OCI-LY7 (cell line): Measurements from ENCODE around the gene CFAP92. TPM values are rescaled to one million over a fixed set of nuclear protein-coding genes. Genes with fewer than 3 reads are reported as not detected.

Source experiments
- BruUV-seq: library from RNA; stranded (reverse); fragments of 400-500 nt; replicated peaks from 2 replicates; lab custom pipeline; 2021; lab: Mats Ljungman, UMichigan
- CTCF ChIA-PET: fragments of 300-600 bp; sonication (Branson Sonifier 250); formaldehyde crosslinking; loops from one replicate; lab custom pipeline; 2022; ENCODE audit warnings: antibody characterized with exemption; ENCODE audit not compliant: unreplicated experiment; lab: Charles Lee
- POLR2A ChIA-PET: fragments of 300-600 bp; sonication (Branson Sonifier 250); formaldehyde crosslinking; loops from one replicate; lab custom pipeline; 2022; ENCODE audit warnings: antibody characterized with exemption; lab: Charles Lee
- DNase-seq: peaks from one replicate; pipeline ENCODE4 v3.0.0-alpha.2; 2015; ENCODE audit warnings: low spot score
- H2AFZ ChIP-seq: fragments of 200-600 bp; sonication (generic), shearing (Covaris generic); 2 replicates; pipeline ENCODE4 v1.6.1; 2014; ENCODE audit warnings: mild to moderate bottlenecking, antibody characterized with exemption, low read length, moderate library complexity
- H3K27ac ChIP-seq: fragments of 200-600 bp; sonication (generic); 2 replicates; pipeline ENCODE4 v1.5.1; 2014; ENCODE audit warnings: mixed run types, low read depth, mild to moderate bottlenecking, moderate library complexity, low read length, inconsistent platforms; ENCODE audit not compliant: poor library complexity, severe bottlenecking
- H3K36me3 ChIP-seq: fragments of 200-600 bp; sonication (generic); 2 replicates; pipeline ENCODE4 v1.6.1; 2014; ENCODE audit warnings: mild to moderate bottlenecking, antibody characterized with exemption, low read length, moderate library complexity, mixed read lengths; ENCODE audit not compliant: insufficient read depth
- H3K4me1 ChIP-seq: fragments of 200-600 bp; sonication (generic); 2 replicates; pipeline ENCODE4 v1.5.1; 2014; ENCODE audit warnings: mild to moderate bottlenecking, low read length; ENCODE audit not compliant: insufficient read depth, poor library complexity, severe bottlenecking
- H3K4me2 ChIP-seq: fragments of 200-600 bp; sonication (generic); 2 replicates; pipeline ENCODE4 v1.6.1; 2014; ENCODE audit warnings: mild to moderate bottlenecking, low read length
- H3K4me3 ChIP-seq: fragments of 200-600 bp; sonication (generic); 2 replicates; pipeline ENCODE4 v1.5.1; 2014; ENCODE audit warnings: mild to moderate bottlenecking, low read depth, low read length; ENCODE audit not compliant: poor library complexity, severe bottlenecking
- H3K79me2 ChIP-seq: fragments of 200-600 bp; sonication (generic); 2 replicates; pipeline ENCODE4 v1.6.1; 2016; ENCODE audit warnings: low read depth, mild to moderate bottlenecking, low read length, moderate library complexity, mixed read lengths; ENCODE audit not compliant: insufficient read depth
- H3K9me2 ChIP-seq: fragments of 200-600 bp; sonication (generic); 2 replicates; pipeline ENCODE4 v1.6.1; 2016; ENCODE audit warnings: mild to moderate bottlenecking, low read length, mixed read lengths; ENCODE audit not compliant: insufficient read depth
- H3K9me3 ChIP-seq: fragments of 200-600 bp; sonication (generic); 2 replicates; pipeline ENCODE4 v1.6.1; 2014; ENCODE audit warnings: mild to moderate bottlenecking, mixed run types, low read length, mixed read lengths
- H4K20me1 ChIP-seq: fragments of 200-600 bp; sonication (generic); 2 replicates; pipeline ENCODE4 v1.6.1; 2014; ENCODE audit warnings: mild to moderate bottlenecking, antibody characterized with exemption, low read length, moderate library complexity, mixed read lengths; ENCODE audit not compliant: insufficient read depth
- EZH2phosphoT487 ChIP-seq: fragments of 200-600 bp; sonication (generic); IDR thresholded peaks from 2 replicates; pipeline ENCODE4 v1.6.1; 2018; ENCODE audit warnings: low read depth, borderline replicate concordance, mild to moderate bottlenecking, mixed run types, antibody characterized with exemption, low read length, moderate library complexity, mixed read lengths
- intact Hi-C: fragments of 100-400 bp; cut with micrococcal nuclease; formaldehyde crosslinking; loops from one replicate; pipeline ENCODE4 v1.10.0; 2022; ENCODE audit not compliant: unreplicated experiment
- total RNA-seq, 2 experiments: library from RNA; depleted of rRNA in 1 of 2; stranded (reverse); fragments of >200 nt in 1 of 2; shearing (Covaris generic) in 1 of 2; gene quantifications; 2 replicates each; pipeline ENCODE4 v1.2.3, GENCODE V29; 2014 to 2022
- TF ChIP-seq, protein P1 (sequence below): fragments of 200-600 bp; sonication (generic); conservative IDR thresholded peaks from 2 replicates; pipeline ENCODE4 v1.5.1; 2014; ENCODE audit warnings: mild to moderate bottlenecking, antibody characterized with exemption, low read length, moderate library complexity, mixed read lengths

The CFAP92 gene
- total RNA-seq, 2 experiments from 2014 or later: 0.08 to 0.66 TPM

DNA sequence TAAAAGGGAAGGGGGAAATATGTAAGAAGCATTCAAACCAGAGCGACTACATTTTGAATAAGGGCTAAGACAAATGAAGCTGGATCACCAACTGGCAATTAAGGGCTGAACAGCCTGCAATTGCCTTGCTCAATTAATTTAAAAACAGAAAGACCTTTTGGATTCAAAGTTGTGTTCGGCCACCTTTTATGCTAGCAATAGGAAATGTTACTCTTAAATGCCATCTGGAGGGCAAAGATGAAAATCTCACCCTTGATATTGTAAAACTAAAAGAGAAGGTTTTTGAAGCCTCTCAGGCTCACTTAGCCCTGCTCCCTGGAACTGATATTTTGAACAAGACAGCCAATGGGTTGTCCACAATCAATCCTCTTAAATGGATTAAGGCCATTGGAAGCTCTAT lies 70.3 kb downstream of the CFAP92 start:
- Histone ChIP-seq H2AFZ (no peak overlapping the region), H4K20me1 (no peaks in the 10 kb centered on the region), H3K9me2 (no peaks in the 10 kb centered on the region), H3K36me3 (peaks cover 21% of the 10 kb centered on the region), H3K4me3 (no peak overlapping the region), H3K4me2 (no peak overlapping the region), H3K4me1 (no peaks in the 10 kb centered on the region), H3K79me2 (no peaks in the 10 kb centered on the region), H3K27ac (no peak overlapping the region), H3K9me3 (peaks cover 25% of the 10 kb centered on the region)
- no peak for DNase-seq
- TF ChIP-seq, protein P1, sequence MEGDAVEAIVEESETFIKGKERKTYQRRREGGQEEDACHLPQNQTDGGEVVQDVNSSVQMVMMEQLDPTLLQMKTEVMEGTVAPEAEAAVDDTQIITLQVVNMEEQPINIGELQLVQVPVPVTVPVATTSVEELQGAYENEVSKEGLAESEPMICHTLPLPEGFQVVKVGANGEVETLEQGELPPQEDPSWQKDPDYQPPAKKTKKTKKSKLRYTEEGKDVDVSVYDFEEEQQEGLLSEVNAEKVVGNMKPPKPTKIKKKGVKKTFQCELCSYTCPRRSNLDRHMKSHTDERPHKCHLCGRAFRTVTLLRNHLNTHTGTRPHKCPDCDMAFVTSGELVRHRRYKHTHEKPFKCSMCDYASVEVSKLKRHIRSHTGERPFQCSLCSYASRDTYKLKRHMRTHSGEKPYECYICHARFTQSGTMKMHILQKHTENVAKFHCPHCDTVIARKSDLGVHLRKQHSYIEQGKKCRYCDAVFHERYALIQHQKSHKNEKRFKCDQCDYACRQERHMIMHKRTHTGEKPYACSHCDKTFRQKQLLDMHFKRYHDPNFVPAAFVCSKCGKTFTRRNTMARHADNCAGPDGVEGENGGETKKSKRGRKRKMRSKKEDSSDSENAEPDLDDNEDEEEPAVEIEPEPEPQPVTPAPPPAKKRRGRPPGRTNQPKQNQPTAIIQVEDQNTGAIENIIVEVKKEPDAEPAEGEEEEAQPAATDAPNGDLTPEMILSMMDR: 0 out of 2 replicates have a peak, but pooled peaks have one; percentile 14
- no peak for TF ChIP-seq EZH2phosphoT487
- CTCF ChIA-PET: no interaction called here
- intact Hi-C loops: no loop called here
- BruUV-seq: no TSS peak
- POLR2A ChIA-PET: no interaction called here

DNA sequence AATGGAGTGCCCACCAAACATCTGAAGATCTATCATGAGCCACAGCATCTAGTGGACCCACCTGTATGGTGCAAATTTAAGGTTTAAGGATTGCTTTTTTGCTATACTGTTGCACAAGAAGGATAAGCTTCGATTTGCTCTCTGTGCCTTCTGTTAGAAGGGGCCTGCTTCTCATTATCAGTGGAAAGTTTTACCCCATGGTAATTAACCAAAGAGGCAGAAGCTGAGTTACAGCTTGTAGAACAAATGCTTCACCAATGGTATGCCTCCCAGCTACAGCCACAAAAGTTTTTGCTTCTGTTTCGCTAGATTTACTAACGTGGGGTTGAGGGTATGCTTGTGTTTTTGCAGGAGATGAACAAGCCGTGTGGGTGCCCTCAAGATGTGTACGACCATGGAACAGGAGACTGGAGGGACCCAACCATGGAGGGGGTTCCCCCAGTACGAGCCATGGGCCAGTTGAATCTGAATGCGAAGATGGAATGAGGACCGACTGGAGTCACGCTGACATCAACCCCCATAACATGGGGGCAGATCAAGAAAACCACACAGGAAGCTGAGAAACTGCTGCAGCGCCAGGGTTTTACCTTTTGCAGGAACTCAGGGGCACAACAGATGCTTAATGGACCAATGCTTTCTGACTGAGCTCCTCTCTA lies 70.9 kb downstream of the CFAP92 start:
- Histone ChIP-seq H3K9me3 (peaks cover 25% of the 10 kb centered on the region), H3K4me3 (no peak overlapping the region), H3K4me2 (no peak overlapping the region), H3K27ac (no peak overlapping the region), H3K9me2 (no peaks in the 10 kb centered on the region), H4K20me1 (no peaks in the 10 kb centered on the region), H3K36me3 (peaks cover 28% of the 10 kb centered on the region), H2AFZ (no peak overlapping the region), H3K4me1 (no peaks in the 10 kb centered on the region), H3K79me2 (no peaks in the 10 kb centered on the region)
- intact Hi-C loops: no loop called here
- no peak for TF ChIP-seq EZH2phosphoT487
- TF ChIP-seq, protein P1: no peak
- no peak for DNase-seq
- POLR2A ChIA-PET: no interaction called here
- BruUV-seq: no TSS peak
- CTCF ChIA-PET: no interaction called here

GRCh38 chr3:128919988-128920387 lies 73.9 kb downstream of the CFAP92 start:
- POLR2A ChIA-PET: no interaction called here
- no TSS peak for BruUV-seq
- intact Hi-C loops: no loop called here

More at GRCh38 chr3:128919988-128920387, 73.9 kb downstream of the CFAP92 start:
- Histone ChIP-seq H3K4me2 (no peak overlapping the region), H3K36me3 (peaks cover 57% of the 10 kb centered on the region), H3K27ac (no peak overlapping the region), H3K9me2 (no peaks in the 10 kb centered on the region), H3K9me3 (peaks cover 14% of the 10 kb centered on the region), H3K79me2 (no peaks in the 10 kb centered on the region), H3K4me1 (no peaks in the 10 kb centered on the region), H3K4me3 (no peak overlapping the region), H4K20me1 (no peaks in the 10 kb centered on the region), H2AFZ (no peak overlapping the region)
- TF ChIP-seq, protein P1: no peak
- no peak for TF ChIP-seq EZH2phosphoT487
- no peak for DNase-seq
- CTCF ChIA-PET: no interaction called here
